EH (cell line): ENCODE measurements around the gene SPATA16.
"Not testable (repeated sequence)": the region's sequence is repeated elsewhere in the genome, so short reads cannot be mapped to it uniquely, and the experiment has no call there.

ENCODE experiments used
- DNase-seq: peaks from one replicate; pipeline ENCODE4 v3.0.0-alpha.2; 2015; ENCODE audit warnings: low read depth

The SPATA16 gene

GRCh38 chr3:173058229-173058628 is 82.8 kb downstream of the SPATA16 start:
- no peak for DNase-seq

DNA sequence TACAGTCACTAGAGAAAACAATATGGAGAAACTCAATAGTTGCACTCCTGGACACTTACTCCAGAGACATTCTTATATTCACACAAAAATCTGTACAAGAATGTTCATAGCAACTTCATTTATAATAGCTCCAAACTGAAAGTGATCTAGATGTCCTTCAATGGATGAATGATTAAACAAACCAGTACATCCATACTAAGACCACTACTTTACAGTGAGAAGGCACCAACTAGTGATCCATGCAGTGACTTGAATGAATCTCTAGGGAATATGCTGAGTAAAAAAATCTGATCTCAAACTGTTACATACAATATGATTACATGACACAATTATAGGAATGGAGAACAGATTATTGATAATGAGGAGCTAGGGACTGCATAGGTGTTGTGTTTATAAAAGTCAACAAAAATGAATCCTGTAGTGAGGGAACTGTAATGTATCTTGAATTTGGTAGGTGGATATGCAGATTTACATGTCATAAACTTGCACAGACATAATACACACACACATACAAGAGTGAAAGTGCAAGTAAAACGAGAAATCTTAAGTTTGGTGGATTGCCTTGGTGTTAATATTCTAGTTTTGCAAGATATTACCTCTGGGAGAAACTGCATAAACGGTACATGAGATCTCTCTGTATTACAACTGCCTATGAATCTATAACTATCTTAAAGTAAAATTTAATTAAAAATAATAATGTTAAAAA is 85.7 kb downstream of the SPATA16 start:
- DNase-seq: no peak

DNA sequence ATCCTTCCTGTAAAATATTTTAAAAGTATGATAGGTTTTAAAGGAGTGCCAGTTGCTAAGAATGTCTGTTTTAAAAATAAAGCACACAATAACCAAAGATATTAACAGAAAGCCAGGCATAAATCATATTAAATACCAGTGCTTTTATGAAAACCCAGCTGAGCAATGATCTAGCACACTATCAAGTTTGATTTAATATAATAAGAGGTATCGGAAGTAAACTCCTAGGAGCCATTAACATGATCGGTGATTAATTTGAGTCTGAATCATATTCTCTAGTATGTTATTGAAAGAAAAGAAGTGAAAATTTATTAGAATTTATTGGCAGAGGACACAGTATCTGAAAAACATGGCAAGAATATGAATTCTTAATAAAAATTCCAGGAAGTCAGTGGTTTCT is 91.7 kb downstream of the SPATA16 start:
- no peak for DNase-seq

- DNase-seq: peak; percentile 7
Observed at GRCh38 chr3:173045770-173046382, 95.2 kb downstream of the SPATA16 start.

DNA sequence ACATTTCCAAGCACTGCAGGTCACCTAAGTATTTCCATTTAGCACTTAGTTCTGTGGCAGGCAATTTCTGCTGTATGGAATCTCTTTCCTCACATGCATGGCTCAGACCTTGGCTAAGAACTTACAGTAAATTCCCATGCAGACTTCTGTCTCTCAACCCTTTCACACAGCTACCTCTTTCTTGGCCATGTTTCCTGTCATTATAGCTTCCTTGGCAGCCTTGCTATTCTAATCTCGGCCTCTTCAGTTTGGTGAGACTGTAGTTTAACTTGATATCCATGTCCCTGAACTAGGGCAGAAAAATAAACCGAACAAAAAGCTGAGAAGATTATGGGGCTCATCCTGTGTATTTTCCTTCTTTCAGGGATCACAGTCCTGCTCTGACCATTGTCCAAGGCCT is 96.0 kb downstream of the SPATA16 start:
- DNase-seq: no peak

DNA sequence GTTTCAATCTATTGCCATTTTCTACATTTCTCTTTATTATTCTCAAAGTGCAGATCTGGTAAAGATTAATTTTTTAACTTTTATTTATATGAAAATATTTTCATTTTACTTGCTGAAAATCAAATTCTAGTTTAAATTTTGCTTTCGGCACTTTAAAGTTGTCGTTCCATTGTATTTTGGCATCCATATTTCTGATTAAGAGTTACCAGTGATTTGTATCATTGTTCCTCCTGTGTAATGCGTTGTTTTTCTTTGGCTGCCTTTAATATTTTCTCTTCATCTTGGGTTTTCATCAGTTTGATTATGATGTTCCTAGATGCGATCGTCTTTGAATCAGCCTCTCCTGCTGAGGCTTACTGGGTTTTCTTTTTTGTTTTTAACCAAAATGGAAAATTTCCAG is 97.3 kb downstream of the SPATA16 start:
- DNase-seq: no peak

GRCh38 chr3:173038484-173038871 is 102.6 kb downstream of the SPATA16 start:
- no peak for DNase-seq

GRCh38 chr3:173037840-173038483 is 103.1 kb downstream of the SPATA16 start:
- DNase-seq: no peak

GRCh38 chr3:173030273-173030672 is 110.8 kb downstream of the SPATA16 start:
- DNase-seq: no peak

GRCh38 chr3:173028351-173028750 is 112.7 kb downstream of the SPATA16 start:
- DNase-seq: no peak

DNA sequence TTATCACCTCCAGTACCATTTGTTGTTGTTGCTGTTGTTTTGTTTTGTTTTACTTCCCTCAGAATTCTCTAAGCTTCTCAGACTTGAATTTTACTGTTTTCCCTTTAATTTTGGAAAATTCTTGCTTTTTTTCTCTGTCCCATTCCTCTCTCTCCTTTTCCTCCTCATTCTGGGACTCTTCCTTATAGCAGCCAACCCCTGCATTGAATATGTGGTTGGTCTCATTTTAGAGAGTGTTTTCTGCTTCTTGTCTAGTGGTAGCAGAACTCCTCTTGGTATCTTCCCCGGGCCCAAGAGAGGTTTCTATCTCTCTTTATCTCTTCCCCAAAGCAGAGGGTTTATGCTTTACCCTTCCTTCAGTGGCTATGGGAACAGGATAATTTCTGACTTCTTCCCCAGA is 113.6 kb downstream of the SPATA16 start:
- DNase-seq: no peak

DNA sequence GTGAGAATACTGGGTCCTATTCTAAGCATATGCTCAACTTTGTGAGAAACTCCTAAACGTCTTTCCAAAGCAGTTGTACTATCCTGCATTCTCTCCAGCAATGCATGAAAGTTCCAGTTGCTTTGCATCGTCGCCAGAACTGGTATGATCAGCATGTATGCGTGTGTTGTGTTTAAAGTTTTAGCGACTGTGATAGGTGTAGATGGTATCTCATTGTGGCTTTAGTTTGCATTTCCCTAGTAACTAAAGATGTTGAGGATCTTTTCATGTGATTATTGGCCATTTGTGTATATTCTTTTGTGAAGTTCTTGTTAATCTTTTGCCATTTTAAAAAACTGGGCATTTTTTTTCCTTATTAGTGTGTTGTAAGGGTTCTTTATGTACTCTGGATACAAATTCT is 115.1 kb downstream of the SPATA16 start:
- DNase-seq: no peak

DNA sequence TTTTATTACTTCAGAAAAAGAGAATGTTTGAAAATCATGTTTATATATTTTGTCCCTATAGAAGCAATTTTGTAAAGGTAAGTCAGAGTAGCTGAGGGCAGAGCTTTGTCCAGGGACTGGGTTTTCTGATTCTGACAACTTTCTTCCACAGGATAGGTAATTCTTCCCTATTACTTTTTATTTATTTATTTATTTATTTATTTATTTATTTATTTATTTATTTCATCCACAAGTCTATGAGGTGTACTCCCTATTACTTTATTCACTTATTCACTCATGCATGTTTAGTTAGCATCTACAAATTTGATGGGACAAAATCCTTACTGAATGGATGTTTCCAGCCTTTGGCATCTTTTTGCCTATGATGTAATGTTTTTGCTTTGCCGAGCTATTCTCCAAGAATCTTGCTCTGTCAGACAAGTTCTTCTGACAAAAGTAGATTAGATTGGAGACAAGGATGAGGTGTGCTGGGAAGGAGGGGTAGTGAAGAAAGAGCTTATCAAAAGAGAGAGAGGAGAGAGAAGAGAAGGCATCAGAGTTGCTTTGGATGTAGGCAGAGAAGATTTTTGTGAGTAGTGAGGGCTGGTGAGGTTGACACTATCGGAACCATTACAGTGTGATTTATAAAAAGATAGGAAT is 119.4 kb downstream of the SPATA16 start:
- DNase-seq: no peak

- not testable (repeated sequence) for DNase-seq
Observed at GRCh38 chr3:173020128-173020527, 120.9 kb downstream of the SPATA16 start.

DNA sequence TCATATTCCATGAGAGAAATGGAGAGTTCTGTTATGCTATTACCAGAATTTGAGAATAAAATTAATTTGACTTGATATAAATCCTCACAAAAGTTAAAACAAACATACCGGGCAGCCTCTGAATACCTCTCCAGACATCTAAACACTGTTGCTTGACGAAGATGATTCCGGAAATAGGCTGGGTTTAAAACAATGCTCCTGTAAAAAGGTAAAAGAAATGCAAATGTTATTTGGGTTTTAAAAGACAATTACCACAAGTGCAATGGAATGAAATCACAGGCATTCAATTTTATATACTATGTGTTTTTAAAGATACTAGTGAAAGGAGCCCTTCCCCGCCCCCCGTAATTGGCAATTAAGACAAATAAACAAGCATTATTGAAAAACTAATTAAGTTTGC is 121.7 kb downstream of the SPATA16 start:
- no peak for DNase-seq

GRCh38 chr3:173018758-173019157 is 122.3 kb downstream of the SPATA16 start:
- no peak for DNase-seq

DNA sequence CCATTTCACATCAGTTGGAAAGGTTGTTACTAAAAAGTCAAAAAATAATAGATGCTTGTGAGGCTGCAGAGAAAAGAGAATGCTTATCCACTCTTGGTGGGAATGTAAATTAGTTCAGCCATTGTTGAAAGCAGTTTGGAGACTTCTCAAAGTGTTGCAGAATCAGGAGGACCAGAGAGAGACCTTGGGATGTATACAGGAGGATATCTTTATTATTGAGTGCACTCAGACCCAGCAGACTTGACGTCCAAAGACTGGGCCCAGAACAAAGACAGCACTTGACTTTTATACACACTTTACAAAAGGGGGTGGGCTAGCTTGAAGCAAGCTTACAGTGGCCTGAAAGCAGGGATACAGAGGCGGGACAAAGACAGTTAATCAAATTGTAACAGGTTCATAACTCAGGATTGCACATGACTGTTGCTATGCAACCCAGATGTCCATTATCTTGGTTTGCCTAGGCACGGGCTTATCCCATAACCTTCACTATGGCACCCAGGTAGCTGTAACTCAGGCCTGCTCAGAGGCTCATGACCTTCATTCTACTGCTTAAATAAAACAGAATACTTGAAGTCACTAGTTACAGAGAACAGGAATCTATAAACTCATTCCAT is 127.7 kb downstream of the SPATA16 start:
- no peak for DNase-seq

GRCh38 chr3:173009410-173009809 is 131.6 kb downstream of the SPATA16 start:
- no peak for DNase-seq

GRCh38 chr3:173008978-173009377 is 132.1 kb downstream of the SPATA16 start:
- DNase-seq: no peak

DNA sequence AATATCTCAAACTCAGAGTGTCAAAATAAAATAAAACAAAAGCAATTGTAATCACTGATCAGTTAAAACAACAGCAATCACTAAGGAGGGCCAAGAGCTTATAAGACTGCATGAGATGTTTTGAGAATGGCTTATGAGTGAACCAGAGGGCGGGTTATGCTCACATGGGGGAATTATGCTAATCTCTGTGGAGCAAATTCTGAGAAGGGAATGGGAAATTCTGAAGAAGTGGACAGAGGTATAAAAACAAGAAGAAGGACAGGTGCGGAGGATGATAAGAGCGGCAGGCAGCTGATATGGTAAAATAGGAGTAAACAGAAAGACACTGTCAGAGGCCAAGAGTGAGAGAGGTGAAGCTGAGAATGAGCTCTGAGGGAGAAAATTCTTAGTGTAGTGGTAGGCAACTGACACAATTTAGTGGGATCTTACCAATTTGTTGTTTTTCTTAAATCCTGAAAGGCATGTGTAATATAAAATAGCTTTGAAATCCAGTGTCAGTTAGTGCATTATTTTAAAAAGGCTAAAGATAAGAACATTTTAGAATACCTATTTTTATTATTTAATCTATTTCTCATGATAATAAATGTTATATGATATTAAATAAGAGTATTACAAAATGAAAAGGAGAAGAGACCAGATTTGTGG is 133.8 kb downstream of the SPATA16 start:
- DNase-seq: no peak

- DNase-seq: no peak
Observed at GRCh38 chr3:173006006-173006405, 135.0 kb downstream of the SPATA16 start.

DNA sequence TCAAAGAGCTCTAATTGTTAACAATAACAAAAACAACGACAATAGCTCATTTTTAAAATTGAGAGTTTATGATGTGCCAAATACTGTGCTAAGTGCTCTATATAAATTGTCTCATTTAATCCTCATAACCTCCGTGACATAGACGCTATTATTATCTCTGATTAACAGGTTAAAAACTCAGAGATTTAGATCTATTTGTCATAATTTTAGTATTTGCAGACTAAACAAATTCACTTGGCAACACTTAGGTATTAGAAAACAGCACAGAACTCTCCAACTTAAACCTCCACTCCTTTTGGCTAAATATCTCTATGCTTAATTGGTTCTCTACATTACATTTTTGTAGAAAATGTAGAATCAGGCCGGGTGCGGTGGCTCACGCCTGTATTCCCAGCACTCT is 136.4 kb downstream of the SPATA16 start:
- no peak for DNase-seq
